A549 (cell line): ENCODE results near the gene CPAMD8. TPM values are rescaled to one million over a fixed set of nuclear protein-coding genes. Genes with fewer than 3 reads are reported as not detected.

Experiments
- ATAC-seq, 2 experiments: fragments of 200-7000 bp in 1 of 2; fragments of >200 bp in 1 of 2; cut with Nextera tagmentation in 1 of 2; cut with Tn5 transposase in 1 of 2; 3 replicates each; pipeline versions ENCODE4 v1.8.0 to v1.9.1; 2018 to 2020; ENCODE audit warnings: mild to moderate bottlenecking in 1 of 2, moderate library complexity in 1 of 2
- CTCF ChIA-PET: fragments of 300-600 bp; sonication (Branson Sonifier 250); formaldehyde crosslinking; extraction: SDS; loops from one replicate; lab custom pipeline; 2021; ENCODE audit warnings: antibody characterized with exemption, inconsistent platforms; lab: Yijun Ruan, JAX
- POLR2A ChIA-PET: fragments of 350-600 bp; formaldehyde crosslinking; extraction: SDS; loops from one replicate; lab custom pipeline; 2021; ENCODE audit warnings: antibody characterized with exemption, inconsistent platforms; lab: Yijun Ruan, JAX
- DNase-seq, 2 experiments: peaks; one replicate each; pipeline versions ENCODE4 v3.0.0 to v3.0.0-alpha.2; 2011 to 2016; ENCODE audit warnings: low read depth in 1 of 2, low spot score in 1 of 2
- FAIRE-seq: peaks from 2 replicates; lab custom pipeline; 2011; peaks lifted over from hg19 to GRCh38; lab: Jason Lieb, UNC
- H3K27ac ChIP-seq, 2 experiments: fragments of >200 bp; sonication (Bioruptor Twin); formaldehyde crosslinking; 3 replicates each; pipeline ENCODE4 v1.5.1; 2016 to 2017
- H3K4me1 ChIP-seq: fragments of >200 bp; sonication (Bioruptor Twin); formaldehyde crosslinking; 3 replicates; pipeline ENCODE4 v1.6.1; 2016
- H3K4me2 ChIP-seq: fragments of >200 bp; sonication (Bioruptor Twin); formaldehyde crosslinking; 3 replicates; pipeline ENCODE4 v1.6.1; 2016
- H3K4me3 ChIP-seq: fragments of >200 bp; sonication (Bioruptor Twin); formaldehyde crosslinking; 3 replicates; pipeline ENCODE4 v1.5.1; 2016
- H3K9me3 ChIP-seq: fragments of >200 bp; sonication (Bioruptor Twin); formaldehyde crosslinking; 3 replicates; pipeline ENCODE4 v1.6.1; 2016
- ATOH8 ChIP-seq: fragments of 250-450 bp; sonication (Bioruptor Pico); IDR thresholded peaks from 2 replicates; pipeline ENCODE4 v1.5.0; 2020; ENCODE audit warnings: low read depth, mild to moderate bottlenecking, moderate library complexity
- BHLHE40 ChIP-seq: IDR thresholded peaks from 2 replicates; pipeline ENCODE4 v1.6.1; 2012; ENCODE audit warnings: low read depth, low read length, inconsistent platforms
- CEBPB ChIP-seq, 2 experiments: fragments of >200 bp in 1 of 2; sonication (Bioruptor Twin) in 1 of 2; formaldehyde crosslinking in 1 of 2; IDR thresholded peaks; 2 replicates each; pipeline ENCODE4 v1.6.1; 2012 to 2016
- CHD2 ChIP-seq: fragments of 150-350 bp; IDR thresholded peaks from 2 replicates; pipeline ENCODE4 v1.6.1; 2014; ENCODE audit warnings: low read length; ENCODE audit not compliant: partially characterized antibody
- CHD4 ChIP-seq: fragments of 200-600 bp; sonication (generic); IDR thresholded peaks from 2 replicates; pipeline ENCODE4 v1.6.1; 2016; ENCODE audit warnings: antibody characterized with exemption, mild to moderate bottlenecking, borderline replicate concordance
- EP300 ChIP-seq, 2 experiments: fragments of >200 bp; sonication (Bioruptor Twin); formaldehyde crosslinking; IDR thresholded peaks; 2 replicates in 1 of 2; 3 replicates in 1 of 2; pipeline ENCODE4 v1.6.1; 2016 to 2017
- FOSB ChIP-seq: fragments of 250-450 bp; sonication (Bioruptor Pico); IDR thresholded peaks from 2 replicates; pipeline ENCODE4 v1.5.0; 2020; ENCODE audit warnings: mild to moderate bottlenecking, moderate library complexity
- FOXS1 ChIP-seq: fragments of 250-450 bp; sonication (Bioruptor Pico); IDR thresholded peaks from 2 replicates; pipeline ENCODE4 v1.5.0; 2020; ENCODE audit warnings: mild to moderate bottlenecking, moderate library complexity
- GATA3 ChIP-seq: IDR thresholded peaks from 2 replicates; pipeline ENCODE4 v1.6.1; 2012; ENCODE audit warnings: borderline replicate concordance
- HDAC2 ChIP-seq: fragments of 200-600 bp; sonication (generic); IDR thresholded peaks from 2 replicates; pipeline ENCODE4 v1.6.1; 2016
- HOXB5 ChIP-seq: fragments of 250-450 bp; sonication (Bioruptor Pico); IDR thresholded peaks from 2 replicates; pipeline ENCODE4 v1.5.0; 2020; ENCODE audit warnings: mild to moderate bottlenecking, moderate library complexity
- JUNB ChIP-seq: fragments of >200 bp; sonication (Bioruptor Twin); formaldehyde crosslinking; IDR thresholded peaks from 2 replicates; pipeline ENCODE4 v1.6.1; 2016
- KDM1A ChIP-seq: fragments of 200-600 bp; sonication (generic); IDR thresholded peaks from 2 replicates; pipeline ENCODE4 v1.6.1; 2016; ENCODE audit warnings: low read depth, mild to moderate bottlenecking
- NPAS2 ChIP-seq: fragments of 250-450 bp; sonication (Bioruptor Pico); IDR thresholded peaks from 2 replicates; pipeline ENCODE4 v1.8.0; 2022; ENCODE audit warnings: mild to moderate bottlenecking, moderate library complexity, borderline replicate concordance
- NR3C1 ChIP-seq: fragments of >200 bp; sonication (Bioruptor Twin); formaldehyde crosslinking; IDR thresholded peaks from 3 replicates; pipeline ENCODE4 v1.6.1; 2017
- PBX3 ChIP-seq: IDR thresholded peaks from 2 replicates; pipeline ENCODE4 v1.6.1; 2012
- PHF8 ChIP-seq: fragments of 200-600 bp; sonication (generic); IDR thresholded peaks from 2 replicates; pipeline ENCODE4 v1.6.1; 2016; ENCODE audit warnings: low read depth, mild to moderate bottlenecking, antibody characterized with exemption, moderate library complexity, borderline replicate concordance
- POLR2A ChIP-seq: IDR thresholded peaks from 2 replicates; pipeline ENCODE4 v1.6.1; 2012; ENCODE audit warnings: mild to moderate bottlenecking, low read length
- POLR2AphosphoS2 ChIP-seq: conservative IDR thresholded peaks from 2 replicates; pipeline ENCODE4 v1.6.1; 2012; ENCODE audit warnings: low read length, improper control_type of control experiment, inconsistent platforms
- RAD21 ChIP-seq, 2 experiments: fragments of >200 bp in 1 of 2; sonication (Bioruptor Twin) in 1 of 2; formaldehyde crosslinking in 1 of 2; IDR thresholded peaks in 1 of 2; conservative IDR thresholded peaks in 1 of 2; 2 replicates in 1 of 2; 3 replicates in 1 of 2; pipeline ENCODE4 v1.6.1; 2012 to 2018; ENCODE audit warnings: inconsistent platforms in 1 of 2
- RARB ChIP-seq: fragments of 250-450 bp; sonication (Bioruptor Pico); IDR thresholded peaks from 2 replicates; pipeline ENCODE4 v1.8.0; 2021; ENCODE audit warnings: mild to moderate bottlenecking, moderate library complexity
- RCOR1 ChIP-seq: fragments of 150-350 bp; IDR thresholded peaks from 2 replicates; pipeline ENCODE4 v1.6.1; 2014; ENCODE audit warnings: antibody characterized with exemption, low read length, low read depth
- RNF2 ChIP-seq: fragments of 200-600 bp; sonication (generic); IDR thresholded peaks from 2 replicates; pipeline ENCODE4 v1.6.1; 2016; ENCODE audit warnings: low read depth, mild to moderate bottlenecking, antibody characterized with exemption, moderate library complexity, borderline replicate concordance
- TFCP2L1 ChIP-seq: fragments of 250-450 bp; sonication (Bioruptor Pico); IDR thresholded peaks from 2 replicates; pipeline ENCODE4 v1.5.0; 2021; ENCODE audit warnings: mild to moderate bottlenecking
- WGBS: methylation state at CpG from one replicate; pipeline ENCODE4 v1.1.6; 2017; ENCODE audit errors: missing lambda C conversion rate; 5-methylcytosine and 5-hydroxymethylcytosine counted together
- polyA plus RNA-seq, 4 experiments: library from polyadenylated mRNA; depleted of rRNA in 3 of 4; stranded (reverse); fragments of >200 nt; fragmentation: RNase III in 1 of 4; extraction: RNeasy Plus Mini Kit Qiagen cat#74134 plus additional on column Dnase treatment in 1 of 4; gene quantifications; 2 replicates in 3 of 4; 3 replicates in 1 of 4; pipeline ENCODE4 v1.2.3, GENCODE V29; 2011 to 2017

Gene CPAMD8
- polyA plus RNA-seq, 2 of the 4 experiments (the other 2 are of a cell fraction) = 0.03 TPM; not detected in 1

- DNase-seq (no peak), FAIRE-seq (no peak), ATAC-seq (no peak)
- ChIA-PET POLR2A (no interaction called here), CTCF (interaction anchor here (1.0 to 1.9 kb wide), 2 partner anchors 11 to 197 kb away, joined by 3 to 8 read pairs; no protein-coding TSS in a partner anchor)
- WGBS = 87% methylated on average over 2 of the region's 2 CpGs
- Histone ChIP-seq H3K4me1 (no peaks in the 10 kb centered on the region), H3K4me3 (no peak overlapping the region), H3K4me2 (no peak overlapping the region), H3K9me3 (no peaks in the 10 kb centered on the region), H3K27ac (no peak overlapping the region)
- no peak for TF ChIP-seq RCOR1
- TF ChIP-seq CEBPB (IDR thresholded peaks at IDR 0.05) = no peak
- TF ChIP-seq RARB (CRISPR knock-in tag) = no peak
- TF ChIP-seq PBX3 = no peak
- TF ChIP-seq GATA3 = no peak
- no peak for TF ChIP-seq BHLHE40
- TF ChIP-seq POLR2A = no peak
- no peak for TF ChIP-seq JUNB
- no peak for TF ChIP-seq CHD4
- no peak for TF ChIP-seq RNF2
- TF ChIP-seq HDAC2 = no peak
- TF ChIP-seq CHD2 = no peak
- no peak for TF ChIP-seq ATOH8 (CRISPR knock-in tag)
- TF ChIP-seq KDM1A = no peak
- no peak for TF ChIP-seq FOSB (CRISPR knock-in tag)
These were observed 36.8 kb upstream of the CPAMD8 start for GRCh38 chr19:17063428-17063827.

GRCh38 chr19:17061691-17062090, 35.1 kb upstream of the CPAMD8 start:
- ATAC-seq (no peak), DNase-seq (no peak), FAIRE-seq (no peak)
- no peaks in the 10 kb centered on the region for H3K4me1 ChIP-seq
- no peak overlapping the region for H3K27ac ChIP-seq
- WGBS = 96% methylated on average over 7 of the region's 7 CpGs
- no peak overlapping the region for H3K4me3 ChIP-seq
- ChIA-PET POLR2A (no interaction called here), CTCF (interaction anchor here (0.6 to 1.4 kb wide), 4 partner anchors 9 to 290 kb away, joined by 3 to 7 read pairs (median 3); no protein-coding TSS in a partner anchor)
- H3K9me3 ChIP-seq = no peaks in the 10 kb centered on the region
- TF ChIP-seq NPAS2 (CRISPR knock-in tag) = no peak
- TF ChIP-seq TFCP2L1 (CRISPR knock-in tag) = no peak
- no peak for TF ChIP-seq CHD4
- TF ChIP-seq HDAC2 = no peak
- no peak for TF ChIP-seq HOXB5
- no peak for TF ChIP-seq RCOR1
- no peak for TF ChIP-seq PHF8
- TF ChIP-seq CEBPB (IDR thresholded peaks at IDR 0.05) = no peak
- no peak for TF ChIP-seq RAD21 (conservative IDR thresholded peaks at IDR 0.05 in 1 of 2, IDR thresholded peaks at IDR 0.05 in 1 of 2)
- TF ChIP-seq BHLHE40 = no peak
- no peak for TF ChIP-seq EP300 (IDR thresholded peaks at IDR 0.05)
- no peak for TF ChIP-seq POLR2AphosphoS2
- no peak for TF ChIP-seq FOXS1 (CRISPR knock-in tag)
- H3K4me2 ChIP-seq = no peak overlapping the region

GRCh38 chr19:17061205-17061604, 34.6 kb upstream of the CPAMD8 start:
- Histone ChIP-seq H3K4me3 (no peak overlapping the region), H3K4me2 (no peak overlapping the region), H3K4me1 (no peaks in the 10 kb centered on the region)
- DNase-seq (no peak), FAIRE-seq (no peak)
- TF ChIP-seq TFCP2L1 (CRISPR knock-in tag) (no peak), NR3C1 (no peak), RCOR1 (no peak), HOXB5 (no peak), EP300 (IDR thresholded peaks at IDR 0.05) (no peak)
- TF ChIP-seq, all 56 proteins: peak for 0
- Histone ChIP-seq H3K27ac (no peak overlapping the region), H3K9me3 (no peaks in the 10 kb centered on the region)
- ChIA-PET POLR2A (no interaction called here), CTCF (interaction anchor here (0.6 to 1.4 kb wide), 4 partner anchors 9 to 289 kb away, joined by 3 to 7 read pairs (median 3); no protein-coding TSS in a partner anchor)
- ATAC-seq = no peak
- 96% methylated on average over 3 of the region's 3 CpGs for WGBS
